B cell (primary cell): ENCODE results near the gene SLC16A7.

Experiments
- CTCF ChIP-seq: fragments of 200-600 bp; IDR thresholded peaks from one replicate; pipeline ENCODE4 v1.8.0; 2022; ENCODE audit warnings: antibody characterized with exemption, mild to moderate bottlenecking
- EZH2 ChIP-seq: IDR thresholded peaks from 2 replicates; pipeline ENCODE4 v1.6.1; 2012; ENCODE audit warnings: borderline replicate concordance, low read depth, mild to moderate bottlenecking, moderate library complexity, low read length; ENCODE audit not compliant: insufficient read depth, poor library complexity, severe bottlenecking

GRCh38 chr12:59708484-59708883 lies 112.7 kb downstream of the SLC16A7 start:
- no peak for TF ChIP-seq CTCF
- TF ChIP-seq EZH2 = no peak
